CD4-positive, alpha-beta T cell treated with Interleukin-10 for 1 hour (primary cell): Measurements from ENCODE around the gene HVCN1.
"Not testable (repeated sequence)": the region's sequence is repeated elsewhere in the genome, so short reads cannot be mapped to it uniquely, and the experiment has no call there.

Experiments
- DNase-seq: peaks from one replicate; pipeline ENCODE4 v3.0.0-alpha.2; 2020

Gene HVCN1, protein sequence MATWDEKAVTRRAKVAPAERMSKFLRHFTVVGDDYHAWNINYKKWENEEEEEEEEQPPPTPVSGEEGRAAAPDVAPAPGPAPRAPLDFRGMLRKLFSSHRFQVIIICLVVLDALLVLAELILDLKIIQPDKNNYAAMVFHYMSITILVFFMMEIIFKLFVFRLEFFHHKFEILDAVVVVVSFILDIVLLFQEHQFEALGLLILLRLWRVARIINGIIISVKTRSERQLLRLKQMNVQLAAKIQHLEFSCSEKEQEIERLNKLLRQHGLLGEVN

GRCh38 chr12:110688446-110689280 is at the start of gene HVCN1:
TSS of gene HVCN1 (minus strand) at chr12:110689115. CDS start at chr12:110683245, 5,870 bp downstream.
- DNase-seq, result peak; percentile 46

DNA sequence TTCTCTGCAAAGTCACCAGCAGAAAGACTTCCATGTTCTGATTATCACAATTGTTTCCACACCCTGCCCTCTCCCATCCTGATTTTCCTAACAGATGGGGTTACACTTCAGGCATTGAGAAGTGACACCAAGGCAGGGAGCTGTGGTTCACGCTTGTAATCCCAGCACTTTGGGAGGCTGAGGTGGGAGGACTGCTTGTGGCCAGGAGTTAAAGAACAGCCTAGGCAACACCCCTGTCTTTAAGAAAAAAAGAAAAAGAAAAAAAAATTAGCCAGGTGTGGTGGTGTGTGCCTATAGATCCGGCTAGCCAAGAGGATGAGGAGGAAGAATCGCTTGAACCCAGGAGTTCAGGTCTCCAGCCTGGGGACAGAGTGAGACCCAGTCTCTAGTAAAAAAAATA is 48.6 kb upstream of the HVCN1 start:
- no peak for DNase-seq

GRCh38 chr12:110737016-110737415 is 48.1 kb upstream of the HVCN1 start:
- not testable (repeated sequence) for DNase-seq

DNA sequence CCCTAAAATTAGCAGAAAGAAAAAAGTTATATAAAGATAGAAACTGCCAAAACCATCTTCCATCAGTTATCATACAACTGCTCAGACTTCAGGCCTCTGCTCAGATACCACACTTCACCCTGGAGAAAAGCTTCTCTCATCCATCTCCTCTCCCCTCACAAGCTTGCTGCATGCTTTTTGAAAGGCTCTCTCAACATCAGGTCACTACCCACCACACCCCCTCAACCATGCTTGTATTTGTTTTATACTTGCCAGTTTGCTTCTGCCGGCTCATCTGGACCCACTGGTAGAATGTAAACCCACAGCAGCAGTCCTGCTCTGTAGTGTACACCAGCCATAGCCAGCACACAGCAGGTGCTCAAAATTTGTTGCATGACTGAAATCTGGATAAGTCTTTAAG is 45.0 kb upstream of the HVCN1 start:
- DNase-seq, result no peak

GRCh38 chr12:110733089-110733715 is 44.3 kb upstream of the HVCN1 start:
- no peak for DNase-seq

- no peak for DNase-seq
Measured at GRCh38 chr12:110732572-110732971, 43.7 kb upstream of the HVCN1 start.

- DNase-seq, result no peak
Measured at GRCh38 chr12:110731479-110731878, 42.6 kb upstream of the HVCN1 start.

GRCh38 chr12:110728628-110729027 is 39.7 kb upstream of the HVCN1 start:
- no peak for DNase-seq

DNA sequence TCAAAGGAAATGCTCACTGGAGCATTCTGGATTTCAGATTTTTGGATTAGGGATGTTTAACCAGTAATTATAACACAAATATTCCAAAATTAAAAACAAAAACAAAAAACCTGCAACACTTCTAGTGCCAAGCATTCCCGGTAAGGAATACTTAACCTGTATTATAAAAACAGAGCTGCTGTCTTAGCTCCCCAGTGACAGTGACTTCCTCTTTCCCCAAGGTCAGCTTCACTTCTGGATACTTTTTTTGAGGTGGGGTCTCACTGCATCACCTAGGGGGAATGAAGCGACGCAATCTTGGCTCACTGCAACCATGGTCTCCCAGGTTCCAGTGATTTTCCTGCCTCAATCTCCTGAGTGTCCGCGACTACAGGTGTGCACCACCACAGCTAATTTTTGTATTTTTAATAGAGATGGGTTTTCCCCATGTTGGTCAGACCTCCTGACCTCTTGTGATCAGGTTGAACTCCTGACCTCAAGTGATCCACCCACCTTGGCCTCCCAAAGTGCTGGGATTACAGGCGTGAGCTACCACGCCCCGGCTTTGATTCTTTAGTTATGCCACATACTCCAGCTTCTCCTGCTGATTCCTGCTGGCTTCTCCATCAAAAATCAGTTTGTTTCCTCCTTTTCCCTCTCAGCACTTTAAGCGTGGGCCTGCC is 37.9 kb upstream of the HVCN1 start:
- no peak for DNase-seq

DNA sequence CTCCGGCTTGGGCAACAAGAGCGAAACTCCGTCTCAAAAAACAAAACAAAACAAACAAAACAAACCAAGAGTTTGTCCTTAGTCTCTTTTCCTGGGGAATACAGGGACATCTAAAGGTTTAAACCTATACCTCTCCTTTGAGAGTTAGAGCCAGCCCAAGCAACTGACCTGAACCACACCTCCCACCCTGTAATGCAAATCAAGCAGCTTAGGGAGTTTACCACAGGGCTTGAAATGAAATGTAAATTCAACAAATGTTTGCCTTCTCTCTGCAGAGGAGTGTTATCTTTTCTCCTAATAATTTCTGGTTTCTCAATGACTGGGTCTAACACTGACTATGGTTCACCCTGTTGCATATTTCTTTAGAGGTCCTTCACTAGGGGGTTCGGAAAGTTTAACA is 37.1 kb upstream of the HVCN1 start:
- no peak for DNase-seq

- DNase-seq, result no peak
Measured at GRCh38 chr12:110725267-110725666, 36.4 kb upstream of the HVCN1 start.

GRCh38 chr12:110722892-110723291 is 34.0 kb upstream of the HVCN1 start:
- DNase-seq, result not testable (repeated sequence)

- DNase-seq, result no peak
Measured at GRCh38 chr12:110721570-110721969, 32.7 kb upstream of the HVCN1 start.

- DNase-seq, result no peak
Measured at GRCh38 chr12:110720516-110720915, 31.6 kb upstream of the HVCN1 start.

DNA sequence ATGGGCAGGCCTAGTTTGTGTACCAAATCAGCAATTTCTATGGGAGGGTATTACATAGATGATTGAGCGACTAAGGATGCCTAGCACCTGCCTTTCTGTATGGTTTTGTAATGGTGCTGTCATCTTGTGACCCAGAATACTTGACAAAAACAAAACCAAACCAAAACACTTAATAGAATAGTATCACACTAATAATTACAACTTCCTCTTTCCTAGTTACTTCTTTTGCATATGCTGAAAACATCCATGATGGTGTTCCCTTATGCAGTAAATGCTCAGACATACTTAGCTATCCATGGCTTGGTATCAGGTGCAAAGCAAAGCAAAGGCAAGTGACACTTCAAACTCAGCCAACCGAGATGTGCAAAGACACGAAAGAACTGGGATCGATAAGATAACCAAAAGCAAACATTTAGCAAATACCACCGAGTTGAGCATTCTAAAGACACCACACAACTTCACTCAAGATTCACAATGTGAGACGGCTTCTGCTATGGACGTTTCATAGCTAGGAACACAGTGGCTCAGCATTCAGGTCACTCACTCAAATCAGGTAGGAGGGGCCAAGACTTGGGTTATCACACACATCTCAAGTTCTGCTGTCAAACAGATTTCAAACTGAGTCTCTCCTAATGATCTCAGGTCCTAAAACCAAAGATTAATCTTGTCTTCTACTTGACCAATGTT is 29.4 kb upstream of the HVCN1 start:
- DNase-seq, result no peak

- DNase-seq, result no peak
Measured at GRCh38 chr12:110717037-110717436, 28.1 kb upstream of the HVCN1 start.

DNA sequence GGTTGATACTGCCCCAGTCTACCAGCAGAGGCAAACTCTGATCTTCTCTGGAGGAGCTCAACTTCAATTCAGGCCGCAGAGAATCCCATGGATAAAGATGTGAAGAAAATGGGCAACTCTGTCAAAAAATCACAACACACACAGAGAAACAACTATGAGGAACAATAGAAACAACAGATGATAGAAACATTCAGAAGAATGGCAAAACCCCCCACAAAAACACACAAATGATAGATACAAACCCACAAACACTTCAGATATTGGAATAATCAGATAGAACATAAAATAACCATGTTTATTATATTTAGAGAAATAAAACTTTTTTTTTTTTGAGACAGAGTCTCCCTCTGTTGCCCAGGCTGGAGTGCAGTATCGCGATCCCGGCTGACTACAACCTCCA is 20.0 kb upstream of the HVCN1 start:
- no peak for DNase-seq

DNA sequence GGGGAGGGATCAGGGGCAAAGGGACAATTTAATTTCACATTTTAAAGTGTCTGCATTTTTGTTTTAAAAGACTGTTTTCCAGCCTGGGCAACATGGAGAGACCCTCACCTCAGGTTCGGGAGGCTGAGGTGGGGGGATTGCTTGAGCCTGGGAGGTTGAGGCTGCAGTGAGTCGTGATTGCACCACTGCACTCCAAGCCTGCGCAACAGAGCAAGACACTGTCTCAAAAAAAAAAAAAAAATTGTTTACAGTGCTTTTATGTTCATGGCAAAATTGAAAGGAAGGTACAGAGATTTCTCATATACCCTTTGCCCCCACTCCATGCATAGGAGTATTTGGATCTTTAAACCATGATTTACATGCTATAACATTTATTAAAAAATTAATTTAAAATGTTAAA is 16.4 kb upstream of the HVCN1 start:
- DNase-seq, result no peak

DNA sequence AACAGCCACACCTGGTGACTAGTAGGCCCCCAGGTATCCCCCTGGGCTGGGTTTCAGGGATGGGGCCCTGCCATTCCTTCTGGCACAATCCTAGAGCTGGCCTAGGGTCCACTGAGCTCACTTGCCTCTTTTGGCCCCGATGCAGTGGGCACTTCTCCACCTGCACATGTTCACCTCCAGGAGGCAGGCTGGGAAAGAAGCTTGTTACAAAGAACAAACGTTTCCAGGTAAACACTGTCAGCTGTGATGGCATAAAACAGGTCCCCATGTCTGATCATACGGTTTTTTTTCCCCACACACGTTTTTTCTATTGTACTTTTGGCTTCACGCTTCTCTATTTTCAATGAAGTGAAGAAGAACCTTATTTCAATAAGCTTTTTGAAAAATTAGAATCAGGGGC is 15.8 kb upstream of the HVCN1 start:
- DNase-seq, result peak; percentile 19

DNA sequence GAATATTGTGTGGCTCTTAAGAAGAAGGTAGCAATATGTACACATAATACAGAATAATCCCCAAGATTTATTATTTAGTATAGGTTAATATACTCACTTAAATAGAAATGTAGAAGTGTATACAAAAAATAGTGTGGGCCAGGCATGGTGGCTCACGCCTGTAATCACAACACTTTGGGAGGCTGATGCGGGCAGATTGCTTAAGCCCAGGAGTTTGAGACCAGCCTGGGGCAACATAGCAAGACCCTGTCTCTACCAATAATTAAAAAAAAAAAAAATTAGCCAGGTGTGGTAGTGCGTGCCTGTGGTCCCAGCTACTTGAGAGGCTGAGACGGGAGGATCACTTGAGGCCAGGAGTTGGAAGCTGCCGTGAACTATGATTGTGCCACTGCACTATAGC is 15.3 kb upstream of the HVCN1 start:
- no peak for DNase-seq

GRCh38 chr12:110702081-110702480 is 13.2 kb upstream of the HVCN1 start:
- no peak for DNase-seq

- no peak for DNase-seq
Measured at GRCh38 chr12:110699591-110700445, 10.9 kb upstream of the HVCN1 start.
